NCI-H2227 (cell line): ENCODE data around the gene ARMC3.
"Not testable (repeated sequence)": the region's sequence is repeated elsewhere in the genome, so short reads cannot be mapped to it uniquely, and the experiment has no call there.

Source experiments
- DNase-seq: peaks from one replicate; lab custom pipeline; 2025; ENCODE audit not compliant: unreplicated experiment; lab: John Stamatoyannopoulos, UW

The ARMC3 gene

GRCh38 chr10:23070913-23071218, 143.0 kb downstream of the ARMC3 start:
- no peak for DNase-seq

GRCh38 chr10:23072593-23072992, 144.7 kb downstream of the ARMC3 start:
- DNase-seq, result not testable (repeated sequence)

GRCh38 chr10:23073527-23073926, 145.7 kb downstream of the ARMC3 start:
- DNase-seq, result no peak

- DNase-seq, result no peak
These were observed 147.8 kb downstream of the ARMC3 start for GRCh38 chr10:23075672-23076071.

GRCh38 chr10:23078114-23078513, 150.3 kb downstream of the ARMC3 start:
- no peak for DNase-seq

- no peak for DNase-seq
These were observed 151.8 kb downstream of the ARMC3 start for GRCh38 chr10:23079700-23080099.

GRCh38 chr10:23080262-23080661, 152.4 kb downstream of the ARMC3 start:
- no peak for DNase-seq

- no peak for DNase-seq
These were observed 153.4 kb downstream of the ARMC3 start for GRCh38 chr10:23081221-23081750.

- no peak for DNase-seq
These were observed 154.0 kb downstream of the ARMC3 start for GRCh38 chr10:23081891-23082290.
